WTC11 (cell line): ENCODE results near the gene LGALS13. TPM values are rescaled to one million over a fixed set of nuclear protein-coding genes. Genes with fewer than 3 reads are reported as not detected.

Source experiments
- ATAC-seq: fragments of 200-7000 bp; cut with Tn5 transposase; 2 replicates; pipeline ENCODE4 v1.10.0; 2021; ENCODE audit warnings: mild to moderate bottlenecking, moderate library complexity
- CTCF ChIA-PET: fragments of 300-600 bp; sonication (Branson Sonifier 250); formaldehyde crosslinking; loops from one replicate; lab custom pipeline; 2021; ENCODE audit warnings: antibody characterized with exemption; lab: Charles Lee
- POLR2A ChIA-PET: fragments of 350-600 bp; sonication (Branson Sonifier 250); formaldehyde crosslinking; loops from one replicate; lab custom pipeline; 2021; ENCODE audit warnings: antibody characterized with exemption; lab: Charles Lee
- DNase-seq: peaks from one replicate; pipeline ENCODE4 v3.0.0; 2021; ENCODE audit warnings: low spot score
- H3K27ac Mint-ChIP-seq: 2 replicates; pipeline ENCODE4 v1.8.0; 2021; ENCODE audit warnings: mixed read lengths
- H3K27me3 Mint-ChIP-seq: 2 replicates; pipeline ENCODE4 v1.8.0; 2021; ENCODE audit warnings: low read depth, mild to moderate bottlenecking, moderate library complexity, mixed read lengths
- H3K36me3 Mint-ChIP-seq: 2 replicates; pipeline ENCODE4 v1.8.0; 2021; ENCODE audit warnings: mixed read lengths
- H3K4me1 Mint-ChIP-seq: 2 replicates; pipeline ENCODE4 v1.8.0; 2022; ENCODE audit warnings: mixed read lengths
- H3K4me3 Mint-ChIP-seq: 2 replicates; pipeline ENCODE4 v1.8.0; 2021; ENCODE audit warnings: mild to moderate bottlenecking, moderate library complexity, mixed read lengths
- H3K9me3 Mint-ChIP-seq: 2 replicates; pipeline ENCODE4 v1.8.0; 2021; ENCODE audit warnings: mixed read lengths
- ELF4 ChIP-seq: sonication (generic); formaldehyde crosslinking; IDR thresholded peaks from 2 replicates; pipeline ENCODE4 v1.8.1; 2022; ENCODE audit warnings: low read depth, mild to moderate bottlenecking, moderate library complexity, missing genetic modification reagents
- FOXK1 ChIP-seq: sonication (generic); formaldehyde crosslinking; IDR thresholded peaks from 2 replicates; pipeline ENCODE4 v1.8.0; 2022; ENCODE audit warnings: mild to moderate bottlenecking, moderate library complexity, missing genetic modification reagents
- GTF2I ChIP-seq: fragments of 250-450 bp; sonication (Bioruptor Pico); conservative IDR thresholded peaks from 2 replicates; pipeline ENCODE4 v1.4.0; 2021; ENCODE audit warnings: mild to moderate bottlenecking
- IRF2 ChIP-seq: sonication (generic); formaldehyde crosslinking; IDR thresholded peaks from 2 replicates; pipeline ENCODE4 v1.8.0; 2022; ENCODE audit warnings: low read depth, missing genetic modification reagents, borderline replicate concordance
- MXD4 ChIP-seq: fragments of 250-450 bp; sonication (Bioruptor Pico); IDR thresholded peaks from 2 replicates; pipeline ENCODE4 v1.8.0; 2021; ENCODE audit warnings: mild to moderate bottlenecking, moderate library complexity, borderline replicate concordance
- OVOL2 ChIP-seq: fragments of 250-450 bp; sonication (Bioruptor Pico); IDR thresholded peaks from 2 replicates; pipeline ENCODE4 v1.9.0; 2021; ENCODE audit warnings: mild to moderate bottlenecking, borderline replicate concordance
- SP1 ChIP-seq: sonication (generic); formaldehyde crosslinking; conservative IDR thresholded peaks from 2 replicates; pipeline ENCODE4 v1.8.1; 2022; ENCODE audit warnings: missing genetic modification reagents
- ZNF138 ChIP-seq: sonication (generic); formaldehyde crosslinking; conservative IDR thresholded peaks from 2 replicates; pipeline ENCODE4 v1.8.1; 2022; ENCODE audit warnings: mild to moderate bottlenecking, moderate library complexity, missing genetic modification reagents
- ZNF317 ChIP-seq: sonication (generic); formaldehyde crosslinking; IDR thresholded peaks from 2 replicates; pipeline ENCODE4 v1.8.1; 2023; ENCODE audit warnings: low read depth, mild to moderate bottlenecking, moderate library complexity, missing genetic modification reagents, borderline replicate concordance
- ZNF396 ChIP-seq: fragments of 250-450 bp; sonication (Bioruptor Pico); IDR thresholded peaks from 2 replicates; pipeline ENCODE4 v1.8.0; 2021; ENCODE audit warnings: mild to moderate bottlenecking, moderate library complexity, borderline replicate concordance
- ZNF423 ChIP-seq: fragments of 250-450 bp; sonication (Bioruptor Pico); IDR thresholded peaks from 2 replicates; pipeline ENCODE4 v2.1.2; 2022; ENCODE audit warnings: mild to moderate bottlenecking, moderate library complexity
- ZNF671 ChIP-seq: fragments of 250-450 bp; sonication (Bioruptor Pico); IDR thresholded peaks from 2 replicates; pipeline ENCODE4 v1.8.0; 2021; ENCODE audit warnings: mild to moderate bottlenecking
- total RNA-seq: library from RNA; stranded (reverse); gene quantifications from 3 replicates; pipeline ENCODE4 v1.2.3, GENCODE V29; 2021
- TF ChIP-seq, protein P1 (sequence below): fragments of 250-450 bp; sonication (Bioruptor Pico); IDR thresholded peaks from 2 replicates; pipeline ENCODE4 v1.9.0; 2021; ENCODE audit warnings: mild to moderate bottlenecking
- TF ChIP-seq, protein P2 (sequence below): sonication (generic); formaldehyde crosslinking; IDR thresholded peaks from 2 replicates; pipeline ENCODE4 v1.8.1; 2022; ENCODE audit warnings: missing genetic modification reagents, borderline replicate concordance
- TF ChIP-seq, protein P3 (sequence below): fragments of 250-450 bp; sonication (Bioruptor Pico); IDR thresholded peaks from 2 replicates; pipeline ENCODE4 v1.9.0; 2021; ENCODE audit warnings: moderate library complexity, mild to moderate bottlenecking, inconsistent platforms, borderline replicate concordance
- TF ChIP-seq, protein P4 (sequence below): fragments of 250-450 bp; sonication (Bioruptor Pico); conservative IDR thresholded peaks from 2 replicates; pipeline ENCODE4 v1.9.0; 2021; ENCODE audit warnings: mild to moderate bottlenecking
- TF ChIP-seq, protein P5 (sequence below): fragments of 250-450 bp; sonication (Bioruptor Pico); IDR thresholded peaks from 2 replicates; pipeline ENCODE4 v1.8.0; 2021; ENCODE audit warnings: mild to moderate bottlenecking
- TF ChIP-seq, protein P6 (sequence below): sonication (generic); formaldehyde crosslinking; IDR thresholded peaks from 2 replicates; pipeline ENCODE4 v1.8.0; 2022; ENCODE audit warnings: mild to moderate bottlenecking, missing genetic modification reagents
- TF ChIP-seq, protein P7 (sequence below): sonication (generic); formaldehyde crosslinking; IDR thresholded peaks from 2 replicates; pipeline ENCODE4 v1.8.1; 2023; ENCODE audit warnings: mild to moderate bottlenecking, moderate library complexity, missing genetic modification reagents
- TF ChIP-seq, protein P8 (sequence below): sonication (generic); formaldehyde crosslinking; IDR thresholded peaks from 2 replicates; pipeline ENCODE4 v1.8.0; 2022; ENCODE audit warnings: mild to moderate bottlenecking, missing genetic modification reagents
- TF ChIP-seq, protein P9 (sequence below): sonication (generic); formaldehyde crosslinking; IDR thresholded peaks from 2 replicates; pipeline ENCODE4 v1.8.1; 2023; ENCODE audit warnings: mild to moderate bottlenecking, missing genetic modification reagents, moderate library complexity
- TF ChIP-seq, protein P10 (sequence below): sonication (generic); formaldehyde crosslinking; IDR thresholded peaks from 2 replicates; pipeline ENCODE4 v1.8.0; 2022; ENCODE audit warnings: mild to moderate bottlenecking, missing genetic modification reagents

The LGALS13 gene
- total RNA-seq, 1 experiment from 2014 or later: not detected

DNA sequence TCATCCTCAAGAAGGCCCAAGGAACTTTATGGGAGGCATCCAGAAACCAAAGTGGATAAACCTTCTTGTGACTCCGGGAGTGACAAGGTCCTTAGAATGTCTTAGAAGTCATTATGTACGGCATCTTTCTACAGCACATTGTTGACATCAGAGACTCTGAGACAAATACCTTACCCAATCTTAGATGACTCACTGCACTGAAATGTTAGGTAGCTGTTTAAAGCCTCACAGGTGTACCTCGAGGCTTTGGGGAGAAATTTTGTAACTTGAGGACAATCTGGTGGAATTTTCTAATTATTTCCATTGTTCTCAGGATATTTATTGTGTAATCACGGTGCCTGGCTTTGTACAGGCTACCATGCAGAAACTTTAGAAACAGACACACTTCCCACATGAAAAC is 14.8 kb upstream of the LGALS13 start:
- Mint-ChIP-seq H3K36me3 (no peaks in the 10 kb centered on the region), H3K9me3 (0 out of 2 replicates have a peak, but pooled peaks cover 3% of the 10 kb centered on the region), H3K27me3 (peaks cover 29% of the 10 kb centered on the region), H3K4me1 (no peaks in the 10 kb centered on the region), H3K4me3 (no peak overlapping the region), H3K27ac (no peak overlapping the region)
- no peak for TF ChIP-seq ELF4 (CRISPR knock-in tag)
- TF ChIP-seq ZNF671 (CRISPR knock-in tag): no peak
- TF ChIP-seq, protein P1, sequence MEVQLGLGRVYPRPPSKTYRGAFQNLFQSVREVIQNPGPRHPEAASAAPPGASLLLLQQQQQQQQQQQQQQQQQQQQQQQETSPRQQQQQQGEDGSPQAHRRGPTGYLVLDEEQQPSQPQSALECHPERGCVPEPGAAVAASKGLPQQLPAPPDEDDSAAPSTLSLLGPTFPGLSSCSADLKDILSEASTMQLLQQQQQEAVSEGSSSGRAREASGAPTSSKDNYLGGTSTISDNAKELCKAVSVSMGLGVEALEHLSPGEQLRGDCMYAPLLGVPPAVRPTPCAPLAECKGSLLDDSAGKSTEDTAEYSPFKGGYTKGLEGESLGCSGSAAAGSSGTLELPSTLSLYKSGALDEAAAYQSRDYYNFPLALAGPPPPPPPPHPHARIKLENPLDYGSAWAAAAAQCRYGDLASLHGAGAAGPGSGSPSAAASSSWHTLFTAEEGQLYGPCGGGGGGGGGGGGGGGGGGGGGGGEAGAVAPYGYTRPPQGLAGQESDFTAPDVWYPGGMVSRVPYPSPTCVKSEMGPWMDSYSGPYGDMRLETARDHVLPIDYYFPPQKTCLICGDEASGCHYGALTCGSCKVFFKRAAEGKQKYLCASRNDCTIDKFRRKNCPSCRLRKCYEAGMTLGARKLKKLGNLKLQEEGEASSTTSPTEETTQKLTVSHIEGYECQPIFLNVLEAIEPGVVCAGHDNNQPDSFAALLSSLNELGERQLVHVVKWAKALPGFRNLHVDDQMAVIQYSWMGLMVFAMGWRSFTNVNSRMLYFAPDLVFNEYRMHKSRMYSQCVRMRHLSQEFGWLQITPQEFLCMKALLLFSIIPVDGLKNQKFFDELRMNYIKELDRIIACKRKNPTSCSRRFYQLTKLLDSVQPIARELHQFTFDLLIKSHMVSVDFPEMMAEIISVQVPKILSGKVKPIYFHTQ (CRISPR knock-in tag): no peak
- TF ChIP-seq, protein P2, sequence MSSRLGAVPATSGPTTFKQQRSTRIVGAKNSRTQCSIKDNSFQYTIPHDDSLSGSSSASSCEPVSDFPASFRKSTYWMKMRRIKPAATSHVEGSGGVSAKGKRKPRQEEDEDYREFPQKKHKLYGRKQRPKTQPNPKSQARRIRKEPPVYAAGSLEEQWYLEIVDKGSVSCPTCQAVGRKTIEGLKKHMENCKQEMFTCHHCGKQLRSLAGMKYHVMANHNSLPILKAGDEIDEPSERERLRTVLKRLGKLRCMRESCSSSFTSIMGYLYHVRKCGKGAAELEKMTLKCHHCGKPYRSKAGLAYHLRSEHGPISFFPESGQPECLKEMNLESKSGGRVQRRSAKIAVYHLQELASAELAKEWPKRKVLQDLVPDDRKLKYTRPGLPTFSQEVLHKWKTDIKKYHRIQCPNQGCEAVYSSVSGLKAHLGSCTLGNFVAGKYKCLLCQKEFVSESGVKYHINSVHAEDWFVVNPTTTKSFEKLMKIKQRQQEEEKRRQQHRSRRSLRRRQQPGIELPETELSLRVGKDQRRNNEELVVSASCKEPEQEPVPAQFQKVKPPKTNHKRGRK: no peak
- TF ChIP-seq OVOL2 (CRISPR knock-in tag): no peak
- no peak for TF ChIP-seq SP1 (CRISPR knock-in tag)
- TF ChIP-seq, protein P3, sequence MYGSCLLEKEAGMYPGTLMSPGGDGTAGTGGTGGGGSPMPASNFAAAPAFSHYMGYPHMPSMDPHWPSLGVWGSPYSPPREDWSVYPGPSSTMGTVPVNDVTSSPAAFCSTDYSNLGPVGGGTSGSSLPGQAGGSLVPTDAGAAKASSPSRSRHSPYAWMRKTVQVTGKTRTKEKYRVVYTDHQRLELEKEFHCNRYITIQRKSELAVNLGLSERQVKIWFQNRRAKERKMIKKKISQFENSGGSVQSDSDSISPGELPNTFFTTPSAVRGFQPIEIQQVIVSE (CRISPR knock-in tag): no peak
- TF ChIP-seq ZNF138 (CRISPR knock-in tag): no peak
- no peak for TF ChIP-seq ZNF423 (CRISPR knock-in tag)
- TF ChIP-seq, protein P4, sequence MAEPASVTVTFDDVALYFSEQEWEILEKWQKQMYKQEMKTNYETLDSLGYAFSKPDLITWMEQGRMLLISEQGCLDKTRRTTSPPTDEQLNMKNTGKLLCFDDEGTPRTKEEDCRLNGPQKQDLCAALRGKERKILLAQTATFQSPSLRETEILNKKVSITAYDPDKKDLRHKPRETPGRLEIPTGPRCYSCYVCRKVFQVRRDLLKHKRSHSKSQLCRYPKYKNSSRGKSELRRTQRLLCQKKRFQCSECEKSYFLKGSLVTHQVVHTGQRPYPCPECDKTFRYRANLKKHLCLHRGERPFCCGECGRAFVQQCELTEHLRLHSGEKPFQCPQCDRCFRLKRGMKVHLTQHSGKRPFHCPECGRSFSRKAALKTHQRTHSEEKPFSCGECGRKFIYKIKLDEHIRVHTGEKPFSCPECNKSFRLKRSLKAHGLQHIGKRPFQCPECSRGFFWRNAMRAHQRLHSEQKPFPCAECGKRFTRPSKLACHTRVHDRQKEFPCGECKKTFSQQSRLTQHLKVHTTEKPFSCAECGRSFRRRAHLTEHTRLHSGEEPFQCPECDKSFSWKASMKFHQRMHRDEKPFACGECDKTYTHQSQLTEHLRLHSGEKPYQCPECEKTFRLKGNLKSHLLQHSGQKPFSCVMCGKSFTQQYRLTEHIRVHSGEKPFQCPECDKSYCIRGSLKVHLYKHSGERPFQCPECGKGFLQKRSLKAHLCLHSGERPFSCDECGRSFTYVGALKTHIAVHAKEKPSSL: no peak
- TF ChIP-seq ZNF396: no peak
- TF ChIP-seq GTF2I (CRISPR knock-in tag): no peak
- TF ChIP-seq MXD4 (CRISPR knock-in tag): no peak
- DNase-seq (no peak), ATAC-seq (no peak)
- POLR2A ChIA-PET: no interaction called here
- CTCF ChIA-PET: no interaction called here

DNA sequence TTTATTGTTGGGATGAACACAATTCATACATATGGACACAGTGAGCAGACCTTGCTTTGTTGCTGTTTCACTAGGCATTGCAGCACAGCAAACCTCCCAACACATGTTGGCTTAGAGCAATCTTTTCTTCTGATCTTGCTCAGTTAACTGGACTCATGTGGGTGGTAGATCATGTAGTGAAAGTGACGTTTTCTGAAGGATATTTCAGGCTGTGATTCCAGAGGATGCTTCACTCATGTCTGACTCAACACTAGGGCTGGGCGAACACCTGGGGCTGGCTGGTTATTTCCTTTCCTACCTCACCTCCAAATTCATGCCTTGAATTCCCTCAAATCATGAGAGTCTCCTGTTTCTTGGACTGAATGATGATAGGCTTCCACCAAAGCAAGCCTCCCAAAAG is 14.3 kb upstream of the LGALS13 start:
- ATAC-seq: no peak
- POLR2A ChIA-PET: no interaction called here
- H3K4me3 Mint-ChIP-seq: no peak overlapping the region
- H3K27ac Mint-ChIP-seq: no peak overlapping the region
- no peak for DNase-seq
- H3K9me3 Mint-ChIP-seq: 0 out of 2 replicates have a peak, but pooled peaks cover 3% of the 10 kb centered on the region
- CTCF ChIA-PET: no interaction called here
- H3K36me3 Mint-ChIP-seq: no peaks in the 10 kb centered on the region
- H3K4me1 Mint-ChIP-seq: no peaks in the 10 kb centered on the region
- peaks cover 33% of the 10 kb centered on the region for H3K27me3 Mint-ChIP-seq
- TF ChIP-seq SP1 (CRISPR knock-in tag): no peak
- TF ChIP-seq ZNF317 (CRISPR knock-in tag): no peak
- no peak for TF ChIP-seq IRF2 (CRISPR knock-in tag)
- TF ChIP-seq, protein P5, sequence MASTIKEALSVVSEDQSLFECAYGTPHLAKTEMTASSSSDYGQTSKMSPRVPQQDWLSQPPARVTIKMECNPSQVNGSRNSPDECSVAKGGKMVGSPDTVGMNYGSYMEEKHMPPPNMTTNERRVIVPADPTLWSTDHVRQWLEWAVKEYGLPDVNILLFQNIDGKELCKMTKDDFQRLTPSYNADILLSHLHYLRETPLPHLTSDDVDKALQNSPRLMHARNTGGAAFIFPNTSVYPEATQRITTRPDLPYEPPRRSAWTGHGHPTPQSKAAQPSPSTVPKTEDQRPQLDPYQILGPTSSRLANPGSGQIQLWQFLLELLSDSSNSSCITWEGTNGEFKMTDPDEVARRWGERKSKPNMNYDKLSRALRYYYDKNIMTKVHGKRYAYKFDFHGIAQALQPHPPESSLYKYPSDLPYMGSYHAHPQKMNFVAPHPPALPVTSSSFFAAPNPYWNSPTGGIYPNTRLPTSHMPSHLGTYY (CRISPR knock-in tag): no peak
- TF ChIP-seq, protein P6, sequence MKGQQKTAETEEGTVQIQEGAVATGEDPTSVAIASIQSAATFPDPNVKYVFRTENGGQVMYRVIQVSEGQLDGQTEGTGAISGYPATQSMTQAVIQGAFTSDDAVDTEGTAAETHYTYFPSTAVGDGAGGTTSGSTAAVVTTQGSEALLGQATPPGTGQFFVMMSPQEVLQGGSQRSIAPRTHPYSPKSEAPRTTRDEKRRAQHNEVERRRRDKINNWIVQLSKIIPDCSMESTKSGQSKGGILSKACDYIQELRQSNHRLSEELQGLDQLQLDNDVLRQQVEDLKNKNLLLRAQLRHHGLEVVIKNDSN (CRISPR knock-in tag): no peak
- TF ChIP-seq, protein P7, sequence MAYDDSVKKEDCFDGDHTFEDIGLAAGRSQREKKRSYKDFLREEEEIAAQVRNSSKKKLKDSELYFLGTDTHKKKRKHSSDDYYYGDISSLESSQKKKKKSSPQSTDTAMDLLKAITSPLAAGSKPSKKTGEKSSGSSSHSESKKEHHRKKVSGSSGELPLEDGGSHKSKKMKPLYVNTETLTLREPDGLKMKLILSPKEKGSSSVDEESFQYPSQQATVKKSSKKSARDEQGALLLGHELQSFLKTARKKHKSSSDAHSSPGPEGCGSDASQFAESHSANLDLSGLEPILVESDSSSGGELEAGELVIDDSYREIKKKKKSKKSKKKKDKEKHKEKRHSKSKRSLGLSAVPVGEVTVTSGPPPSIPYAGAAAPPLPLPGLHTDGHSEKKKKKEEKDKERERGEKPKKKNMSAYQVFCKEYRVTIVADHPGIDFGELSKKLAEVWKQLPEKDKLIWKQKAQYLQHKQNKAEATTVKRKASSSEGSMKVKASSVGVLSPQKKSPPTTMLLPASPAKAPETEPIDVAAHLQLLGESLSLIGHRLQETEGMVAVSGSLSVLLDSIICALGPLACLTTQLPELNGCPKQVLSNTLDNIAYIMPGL (CRISPR knock-in tag): no peak
- TF ChIP-seq, protein P8, sequence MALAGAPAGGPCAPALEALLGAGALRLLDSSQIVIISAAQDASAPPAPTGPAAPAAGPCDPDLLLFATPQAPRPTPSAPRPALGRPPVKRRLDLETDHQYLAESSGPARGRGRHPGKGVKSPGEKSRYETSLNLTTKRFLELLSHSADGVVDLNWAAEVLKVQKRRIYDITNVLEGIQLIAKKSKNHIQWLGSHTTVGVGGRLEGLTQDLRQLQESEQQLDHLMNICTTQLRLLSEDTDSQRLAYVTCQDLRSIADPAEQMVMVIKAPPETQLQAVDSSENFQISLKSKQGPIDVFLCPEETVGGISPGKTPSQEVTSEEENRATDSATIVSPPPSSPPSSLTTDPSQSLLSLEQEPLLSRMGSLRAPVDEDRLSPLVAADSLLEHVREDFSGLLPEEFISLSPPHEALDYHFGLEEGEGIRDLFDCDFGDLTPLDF (CRISPR knock-in tag): no peak
- TF ChIP-seq, protein P9, sequence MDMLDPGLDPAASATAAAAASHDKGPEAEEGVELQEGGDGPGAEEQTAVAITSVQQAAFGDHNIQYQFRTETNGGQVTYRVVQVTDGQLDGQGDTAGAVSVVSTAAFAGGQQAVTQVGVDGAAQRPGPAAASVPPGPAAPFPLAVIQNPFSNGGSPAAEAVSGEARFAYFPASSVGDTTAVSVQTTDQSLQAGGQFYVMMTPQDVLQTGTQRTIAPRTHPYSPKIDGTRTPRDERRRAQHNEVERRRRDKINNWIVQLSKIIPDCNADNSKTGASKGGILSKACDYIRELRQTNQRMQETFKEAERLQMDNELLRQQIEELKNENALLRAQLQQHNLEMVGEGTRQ: no peak
- TF ChIP-seq FOXK1 (CRISPR knock-in tag): no peak
- TF ChIP-seq, protein P10, sequence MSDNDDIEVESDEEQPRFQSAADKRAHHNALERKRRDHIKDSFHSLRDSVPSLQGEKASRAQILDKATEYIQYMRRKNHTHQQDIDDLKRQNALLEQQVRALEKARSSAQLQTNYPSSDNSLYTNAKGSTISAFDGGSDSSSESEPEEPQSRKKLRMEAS (CRISPR knock-in tag): no peak
